ENCODE results near the gene IL9R. TPM values are rescaled to one million over a fixed set of nuclear protein-coding genes. Genes with fewer than 3 reads are reported as not detected.

The IL9R gene
- total RNA-seq, 1 experiment from 2014 or later = 1.4 TPM

DNA sequence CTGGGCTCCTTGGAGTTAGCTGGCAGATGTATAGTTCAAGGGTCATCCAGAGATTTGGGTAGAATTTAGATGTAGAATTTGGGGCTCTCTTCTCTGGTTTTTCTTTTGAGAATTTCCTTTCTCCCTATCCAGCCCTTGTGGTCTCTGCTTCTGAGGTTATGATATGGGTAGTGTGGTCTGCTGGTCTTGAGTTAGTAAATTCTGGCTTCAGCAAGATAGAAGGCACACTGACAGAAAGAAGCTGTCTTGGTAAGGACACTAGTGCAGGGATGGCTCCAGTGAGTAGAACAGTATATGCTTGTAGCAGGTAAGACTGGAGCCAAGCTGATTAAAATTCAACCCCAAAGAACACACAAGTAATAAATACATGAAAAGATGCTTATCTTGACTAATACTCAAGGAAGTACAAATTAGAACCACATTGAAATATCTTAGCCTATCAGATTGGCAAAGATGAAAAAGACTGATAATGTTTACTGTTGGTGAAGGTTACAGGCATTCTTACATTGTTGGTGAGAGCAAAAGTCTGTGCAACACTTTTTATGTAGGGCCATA lies 2.1 kb upstream of the IL9R start:
- ChIA-PET RAD21 (ENCODE audit: low non-redundant PET in 1 of 2, low total read pairs in 2 of 2, uncharacterized antibody in 2 of 2, unreplicated experiment in 2 of 2) (no interaction called here), CTCF (no interaction called here), POLR2A (no interaction called here)
- DNase-seq (ENCODE audit: low read depth, low spot score) = no peak
- H3K36me3 ChIP-seq (ENCODE audit: control insufficient read depth in 1 of 2, insufficient read depth in 2 of 2, low read length in 2 of 2) = no peaks in the 10 kb centered on the region
- H3K27ac ChIP-seq (ENCODE audit: low read depth, low read length) = no peak overlapping the region
- intact Hi-C loops (cut with micrococcal nuclease) = no loop called here
- ATAC-seq = no peak
- no peaks in the 10 kb centered on the region for H3K9me3 ChIP-seq (ENCODE audit: control insufficient read depth in 1 of 2, insufficient read depth in 1 of 2, low read depth in 1 of 2, low read length in 2 of 2)
- BruUV-seq (replicated peaks) = no TSS peak
- H3K4me3 ChIP-seq (replicated peaks in 1 of 2; ENCODE audit: low read depth in 1 of 2, low read length in 2 of 2) = no peak overlapping the region
- no peaks in the 10 kb centered on the region for H3K4me1 ChIP-seq (ENCODE audit: control insufficient read depth in 1 of 2, insufficient read depth in 2 of 2, low read length in 2 of 2)
- H3K79me2 ChIP-seq (ENCODE audit: insufficient read depth, low read length) = no peaks in the 10 kb centered on the region
- no peaks in the 10 kb centered on the region for H3K27me3 ChIP-seq (ENCODE audit: insufficient read depth, low read length)
- H3K9me2 ChIP-seq (ENCODE audit: insufficient read depth) = no peaks in the 10 kb centered on the region
- TF ChIP-seq EGR1 (IDR thresholded peaks at IDR 0.05; ENCODE audit: low read depth) (no peak), SRF (IDR thresholded peaks at IDR 0.05; ENCODE audit: low read depth) (no peak), EZH2phosphoT487 (IDR thresholded peaks at IDR 0.05; ENCODE audit: borderline replicate concordance) (no peak), SIN3A (IDR thresholded peaks at IDR 0.05; ENCODE audit: low read depth) (no peak), ZFX (IDR thresholded peaks at IDR 0.05) (no peak), YY1 (IDR thresholded peaks at IDR 0.05; ENCODE audit: extremely low read depth, insufficient replicate concordance, low read depth, low read length) (no peak), ATF3 (IDR thresholded peaks at IDR 0.05) (no peak), ZNF274 (IDR thresholded peaks at IDR 0.05; ENCODE audit: low read depth, low read length) (no peak), RAD21 (IDR thresholded peaks at IDR 0.05; ENCODE audit: low read depth) (no peak), CEBPB (IDR thresholded peaks at IDR 0.05; ENCODE audit: low read depth) (no peak), JUND (IDR thresholded peaks at IDR 0.05) (no peak), POLR2A (IDR thresholded peaks at IDR 0.05; ENCODE audit: borderline replicate concordance, extremely low read depth, insufficient read depth, insufficient read length) (no peak)
- TF ChIP-seq, protein P1, sequence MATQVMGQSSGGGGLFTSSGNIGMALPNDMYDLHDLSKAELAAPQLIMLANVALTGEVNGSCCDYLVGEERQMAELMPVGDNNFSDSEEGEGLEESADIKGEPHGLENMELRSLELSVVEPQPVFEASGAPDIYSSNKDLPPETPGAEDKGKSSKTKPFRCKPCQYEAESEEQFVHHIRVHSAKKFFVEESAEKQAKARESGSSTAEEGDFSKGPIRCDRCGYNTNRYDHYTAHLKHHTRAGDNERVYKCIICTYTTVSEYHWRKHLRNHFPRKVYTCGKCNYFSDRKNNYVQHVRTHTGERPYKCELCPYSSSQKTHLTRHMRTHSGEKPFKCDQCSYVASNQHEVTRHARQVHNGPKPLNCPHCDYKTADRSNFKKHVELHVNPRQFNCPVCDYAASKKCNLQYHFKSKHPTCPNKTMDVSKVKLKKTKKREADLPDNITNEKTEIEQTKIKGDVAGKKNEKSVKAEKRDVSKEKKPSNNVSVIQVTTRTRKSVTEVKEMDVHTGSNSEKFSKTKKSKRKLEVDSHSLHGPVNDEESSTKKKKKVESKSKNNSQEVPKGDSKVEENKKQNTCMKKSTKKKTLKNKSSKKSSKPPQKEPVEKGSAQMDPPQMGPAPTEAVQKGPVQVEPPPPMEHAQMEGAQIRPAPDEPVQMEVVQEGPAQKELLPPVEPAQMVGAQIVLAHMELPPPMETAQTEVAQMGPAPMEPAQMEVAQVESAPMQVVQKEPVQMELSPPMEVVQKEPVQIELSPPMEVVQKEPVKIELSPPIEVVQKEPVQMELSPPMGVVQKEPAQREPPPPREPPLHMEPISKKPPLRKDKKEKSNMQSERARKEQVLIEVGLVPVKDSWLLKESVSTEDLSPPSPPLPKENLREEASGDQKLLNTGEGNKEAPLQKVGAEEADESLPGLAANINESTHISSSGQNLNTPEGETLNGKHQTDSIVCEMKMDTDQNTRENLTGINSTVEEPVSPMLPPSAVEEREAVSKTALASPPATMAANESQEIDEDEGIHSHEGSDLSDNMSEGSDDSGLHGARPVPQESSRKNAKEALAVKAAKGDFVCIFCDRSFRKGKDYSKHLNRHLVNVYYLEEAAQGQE (IDR thresholded peaks at IDR 0.05; ENCODE audit: low read depth) = no peak
- no peak overlapping the region for H2AFZ ChIP-seq (ENCODE audit: low read depth, low read length, poor library complexity, severe bottlenecking)
- no peak overlapping the region for H3K9ac ChIP-seq (ENCODE audit: low read length)
- no peaks in the 10 kb centered on the region for H4K20me1 ChIP-seq (ENCODE audit: insufficient read depth)
- no peak overlapping the region for H3K4me2 ChIP-seq (ENCODE audit: low read length)

All from HCT116 (cell line).